ENCODE measurements around the gene SPSB2.

DNA sequence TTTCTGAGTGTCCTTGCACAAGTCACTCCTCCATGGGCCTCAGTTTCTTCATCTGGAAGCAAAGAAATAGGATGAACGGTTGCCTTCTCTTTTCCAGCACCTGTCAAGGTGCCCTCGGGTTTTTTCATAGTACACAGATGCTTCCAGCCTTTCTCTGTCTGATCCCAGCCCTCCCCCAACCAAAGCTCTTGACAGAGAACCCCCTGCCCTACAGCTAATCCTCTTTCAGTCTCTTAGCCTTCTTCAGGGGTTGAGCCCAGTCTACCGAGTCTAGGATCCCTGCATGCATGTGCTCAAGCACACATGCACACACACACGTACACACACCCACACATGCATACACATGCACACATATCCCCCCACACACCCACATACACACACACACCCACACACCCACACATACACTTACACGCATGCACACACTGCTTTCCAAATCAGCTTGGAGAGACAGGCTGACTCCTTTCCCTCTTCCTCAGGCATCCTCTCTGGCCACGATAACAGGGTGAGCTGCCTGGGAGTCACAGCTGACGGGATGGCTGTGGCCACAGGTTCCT, 26.7 kb downstream of the SPSB2 start:
- TF ChIP-seq EP300 (IDR thresholded peaks at IDR 0.05) (no peak), POLR2A (IDR thresholded peaks at IDR 0.05) (no peak), CTCF (IDR thresholded peaks at IDR 0.05) (no peak)
